HepG2 (cell line): ENCODE data around the gene FOXK2. TPM values are rescaled to one million over a fixed set of nuclear protein-coding genes. Genes with fewer than 3 reads are reported as not detected.

Experiments used
- HBP1 ChIP-seq: IDR thresholded peaks from 2 replicates; pipeline ENCODE4 v1.6.1; 2016; ENCODE audit warnings: low read depth, control low read depth
- KDM2A ChIP-seq: sonication (generic); formaldehyde crosslinking; IDR thresholded peaks from 2 replicates; pipeline ENCODE4 v1.4.0; 2020; ENCODE audit warnings: low read depth, missing genetic modification reagents, borderline replicate concordance
- SIN3A ChIP-seq: IDR thresholded peaks from 2 replicates; pipeline ENCODE4 v1.6.1; 2011; ENCODE audit warnings: low read depth, mild to moderate bottlenecking, control low read depth, low read length, borderline replicate concordance
- SIX1 ChIP-seq: sonication (generic); formaldehyde crosslinking; IDR thresholded peaks from 2 replicates; pipeline ENCODE4 v1.4.0; 2020; ENCODE audit warnings: missing genetic modification reagents, borderline replicate concordance
- SIX4 ChIP-seq: sonication (generic); formaldehyde crosslinking; IDR thresholded peaks from 2 replicates; pipeline ENCODE4 v1.4.0; 2020; ENCODE audit warnings: missing genetic modification reagents
- SMYD3 ChIP-seq: sonication (generic); formaldehyde crosslinking; IDR thresholded peaks from 2 replicates; pipeline ENCODE4 v1.8.1; 2023; ENCODE audit warnings: mild to moderate bottlenecking, missing genetic modification reagents
- STAT5B ChIP-seq: sonication (generic); formaldehyde crosslinking; IDR thresholded peaks from 2 replicates; pipeline ENCODE4 v1.4.0; 2020; ENCODE audit warnings: missing genetic modification reagents
- YY1 ChIP-seq: IDR thresholded peaks from 2 replicates; pipeline ENCODE4 v1.6.1; 2011; ENCODE audit warnings: low read length, low read depth, moderate library complexity, mild to moderate bottlenecking; ENCODE audit not compliant: insufficient read depth, insufficient replicate concordance
- ZC3H4 ChIP-seq: sonication (generic); formaldehyde crosslinking; IDR thresholded peaks from 2 replicates; pipeline ENCODE4 v1.4.0; 2020; ENCODE audit warnings: missing genetic modification reagents, borderline replicate concordance
- ZFAT ChIP-seq: sonication (generic); formaldehyde crosslinking; conservative IDR thresholded peaks from 2 replicates; pipeline ENCODE4 v1.8.1; 2023; ENCODE audit warnings: missing genetic modification reagents, inconsistent platforms
- ZNF234 ChIP-seq: sonication (generic); formaldehyde crosslinking; conservative IDR thresholded peaks from 2 replicates; pipeline ENCODE4 v1.5.1; 2020; ENCODE audit warnings: mild to moderate bottlenecking, missing genetic modification reagents
- ZNF512 ChIP-seq: sonication (generic); formaldehyde crosslinking; IDR thresholded peaks from 2 replicates; pipeline ENCODE4 v1.4.0; 2020; ENCODE audit warnings: mild to moderate bottlenecking, missing genetic modification reagents
- ZNF781 ChIP-seq: sonication (generic); formaldehyde crosslinking; IDR thresholded peaks from 2 replicates; pipeline ENCODE4 v1.5.1; 2020; ENCODE audit warnings: borderline replicate concordance, mild to moderate bottlenecking, missing genetic modification reagents; ENCODE audit errors: not compliant biosample characterization
- ZSCAN25 ChIP-seq: sonication (generic); formaldehyde crosslinking; IDR thresholded peaks from 2 replicates; pipeline ENCODE4 v1.8.0; 2022; ENCODE audit warnings: mild to moderate bottlenecking, missing genetic modification reagents
- polyA plus RNA-seq, 8 experiments: library from polyadenylated mRNA; depleted of rRNA in 3 of 8; stranded (reverse) in 7 of 8; unstranded in 1 of 8; fragments of >200 nt; fragmentation: Illumina TruSeq in 4 of 8; extraction: Trizol in 4 of 8; gene quantifications; 2 replicates each; pipeline versions ENCODE4 v1.2.1 to v1.2.3, GENCODE V29; 2011 to 2016; ENCODE audit warnings: low read depth in 4 of 8, missing spikeins in 1 of 8, mixed read lengths in 1 of 8; ENCODE audit not compliant: insufficient read depth in 1 of 8
- total RNA-seq, 5 experiments: library from RNA; depleted of rRNA; stranded (reverse); fragments of >200 nt; fragmentation: Illumina TruSeq; extraction: Trizol; gene quantifications; 2 replicates each; pipeline ENCODE4 v1.2.3, GENCODE V29; 2016; ENCODE audit warnings: low read depth in 1 of 5
- TF ChIP-seq, protein P1 (sequence below), 2 experiments: IDR thresholded peaks; 2 replicates each; pipeline ENCODE4 v1.6.1; 2011 to 2012; ENCODE audit warnings: low read length in 2 of 2, borderline replicate concordance in 1 of 2, low read depth in 1 of 2, mild to moderate bottlenecking in 1 of 2, moderate library complexity in 1 of 2
- TF ChIP-seq, protein P2 (sequence below): sonication (generic); formaldehyde crosslinking; IDR thresholded peaks from 2 replicates; pipeline ENCODE4 v1.5.1; 2020; ENCODE audit warnings: mild to moderate bottlenecking, missing genetic modification reagents, borderline replicate concordance

Gene FOXK2
- total and polyA plus RNA-seq, 2 of the 13 experiments (the other 11 are each of a cell fraction or from before 2014, with no cell fraction given), result 67.1 to 67.2 TPM

- TF ChIP-seq, protein P1, sequence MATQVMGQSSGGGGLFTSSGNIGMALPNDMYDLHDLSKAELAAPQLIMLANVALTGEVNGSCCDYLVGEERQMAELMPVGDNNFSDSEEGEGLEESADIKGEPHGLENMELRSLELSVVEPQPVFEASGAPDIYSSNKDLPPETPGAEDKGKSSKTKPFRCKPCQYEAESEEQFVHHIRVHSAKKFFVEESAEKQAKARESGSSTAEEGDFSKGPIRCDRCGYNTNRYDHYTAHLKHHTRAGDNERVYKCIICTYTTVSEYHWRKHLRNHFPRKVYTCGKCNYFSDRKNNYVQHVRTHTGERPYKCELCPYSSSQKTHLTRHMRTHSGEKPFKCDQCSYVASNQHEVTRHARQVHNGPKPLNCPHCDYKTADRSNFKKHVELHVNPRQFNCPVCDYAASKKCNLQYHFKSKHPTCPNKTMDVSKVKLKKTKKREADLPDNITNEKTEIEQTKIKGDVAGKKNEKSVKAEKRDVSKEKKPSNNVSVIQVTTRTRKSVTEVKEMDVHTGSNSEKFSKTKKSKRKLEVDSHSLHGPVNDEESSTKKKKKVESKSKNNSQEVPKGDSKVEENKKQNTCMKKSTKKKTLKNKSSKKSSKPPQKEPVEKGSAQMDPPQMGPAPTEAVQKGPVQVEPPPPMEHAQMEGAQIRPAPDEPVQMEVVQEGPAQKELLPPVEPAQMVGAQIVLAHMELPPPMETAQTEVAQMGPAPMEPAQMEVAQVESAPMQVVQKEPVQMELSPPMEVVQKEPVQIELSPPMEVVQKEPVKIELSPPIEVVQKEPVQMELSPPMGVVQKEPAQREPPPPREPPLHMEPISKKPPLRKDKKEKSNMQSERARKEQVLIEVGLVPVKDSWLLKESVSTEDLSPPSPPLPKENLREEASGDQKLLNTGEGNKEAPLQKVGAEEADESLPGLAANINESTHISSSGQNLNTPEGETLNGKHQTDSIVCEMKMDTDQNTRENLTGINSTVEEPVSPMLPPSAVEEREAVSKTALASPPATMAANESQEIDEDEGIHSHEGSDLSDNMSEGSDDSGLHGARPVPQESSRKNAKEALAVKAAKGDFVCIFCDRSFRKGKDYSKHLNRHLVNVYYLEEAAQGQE (IDR thresholded peaks at IDR 0.05; ENCODE audit: borderline replicate concordance in 1 of 2, low read depth in 1 of 2, low read length in 2 of 2), result 0 out of 4 replicates have a peak, but pooled peaks of 1 of the 2 experiments have one; percentile 32
- TF ChIP-seq ZNF781 (no peak), HBP1 (no peak), ZNF234 (CRISPR knock-in tag) (no peak), SIN3A (peak; percentile 56; the same call in 1 of the 2 replicates), ZSCAN25 (CRISPR knock-in tag) (no peak), SMYD3 (no peak), ZNF512 (CRISPR knock-in tag) (no peak), YY1 (no peak), STAT5B (0 out of 2 replicates have a peak, but pooled peaks have one; percentile 72), ZC3H4 (CRISPR knock-in tag) (no peak), KDM2A (CRISPR knock-in tag) (peak; percentile 85), SIX1 (CRISPR knock-in tag) (peak; percentile 73), SIX4 (CRISPR knock-in tag) (0 out of 2 replicates have a peak, but pooled peaks have one; percentile 62), ZFAT (CRISPR knock-in tag) (no peak)
- TF ChIP-seq, protein P2, sequence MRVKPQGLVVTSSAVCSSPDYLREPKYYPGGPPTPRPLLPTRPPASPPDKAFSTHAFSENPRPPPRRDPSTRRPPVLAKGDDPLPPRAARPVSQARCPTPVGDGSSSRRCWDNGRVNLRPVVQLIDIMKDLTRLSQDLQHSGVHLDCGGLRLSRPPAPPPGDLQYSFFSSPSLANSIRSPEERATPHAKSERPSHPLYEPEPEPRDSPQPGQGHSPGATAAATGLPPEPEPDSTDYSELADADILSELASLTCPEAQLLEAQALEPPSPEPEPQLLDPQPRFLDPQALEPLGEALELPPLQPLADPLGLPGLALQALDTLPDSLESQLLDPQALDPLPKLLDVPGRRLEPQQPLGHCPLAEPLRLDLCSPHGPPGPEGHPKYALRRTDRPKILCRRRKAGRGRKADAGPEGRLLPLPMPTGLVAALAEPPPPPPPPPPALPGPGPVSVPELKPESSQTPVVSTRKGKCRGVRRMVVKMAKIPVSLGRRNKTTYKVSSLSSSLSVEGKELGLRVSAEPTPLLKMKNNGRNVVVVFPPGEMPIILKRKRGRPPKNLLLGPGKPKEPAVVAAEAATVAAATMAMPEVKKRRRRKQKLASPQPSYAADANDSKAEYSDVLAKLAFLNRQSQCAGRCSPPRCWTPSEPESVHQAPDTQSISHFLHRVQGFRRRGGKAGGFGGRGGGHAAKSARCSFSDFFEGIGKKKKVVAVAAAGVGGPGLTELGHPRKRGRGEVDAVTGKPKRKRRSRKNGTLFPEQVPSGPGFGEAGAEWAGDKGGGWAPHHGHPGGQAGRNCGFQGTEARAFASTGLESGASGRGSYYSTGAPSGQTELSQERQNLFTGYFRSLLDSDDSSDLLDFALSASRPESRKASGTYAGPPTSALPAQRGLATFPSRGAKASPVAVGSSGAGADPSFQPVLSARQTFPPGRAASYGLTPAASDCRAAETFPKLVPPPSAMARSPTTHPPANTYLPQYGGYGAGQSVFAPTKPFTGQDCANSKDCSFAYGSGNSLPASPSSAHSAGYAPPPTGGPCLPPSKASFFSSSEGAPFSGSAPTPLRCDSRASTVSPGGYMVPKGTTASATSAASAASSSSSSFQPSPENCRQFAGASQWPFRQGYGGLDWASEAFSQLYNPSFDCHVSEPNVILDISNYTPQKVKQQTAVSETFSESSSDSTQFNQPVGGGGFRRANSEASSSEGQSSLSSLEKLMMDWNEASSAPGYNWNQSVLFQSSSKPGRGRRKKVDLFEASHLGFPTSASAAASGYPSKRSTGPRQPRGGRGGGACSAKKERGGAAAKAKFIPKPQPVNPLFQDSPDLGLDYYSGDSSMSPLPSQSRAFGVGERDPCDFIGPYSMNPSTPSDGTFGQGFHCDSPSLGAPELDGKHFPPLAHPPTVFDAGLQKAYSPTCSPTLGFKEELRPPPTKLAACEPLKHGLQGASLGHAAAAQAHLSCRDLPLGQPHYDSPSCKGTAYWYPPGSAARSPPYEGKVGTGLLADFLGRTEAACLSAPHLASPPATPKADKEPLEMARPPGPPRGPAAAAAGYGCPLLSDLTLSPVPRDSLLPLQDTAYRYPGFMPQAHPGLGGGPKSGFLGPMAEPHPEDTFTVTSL, result 0 out of 2 replicates have a peak, but pooled peaks have one; percentile 46
These were observed 2.2 kb upstream of the FOXK2 start (continued) for GRCh38 chr17:82517230-82517865.
